ENCODE results near the gene EHD4.

The EHD4 gene

GRCh38 chr15:42012928-42013482, 40.6 kb upstream of the EHD4 start:
- TF ChIP-seq, protein P1, sequence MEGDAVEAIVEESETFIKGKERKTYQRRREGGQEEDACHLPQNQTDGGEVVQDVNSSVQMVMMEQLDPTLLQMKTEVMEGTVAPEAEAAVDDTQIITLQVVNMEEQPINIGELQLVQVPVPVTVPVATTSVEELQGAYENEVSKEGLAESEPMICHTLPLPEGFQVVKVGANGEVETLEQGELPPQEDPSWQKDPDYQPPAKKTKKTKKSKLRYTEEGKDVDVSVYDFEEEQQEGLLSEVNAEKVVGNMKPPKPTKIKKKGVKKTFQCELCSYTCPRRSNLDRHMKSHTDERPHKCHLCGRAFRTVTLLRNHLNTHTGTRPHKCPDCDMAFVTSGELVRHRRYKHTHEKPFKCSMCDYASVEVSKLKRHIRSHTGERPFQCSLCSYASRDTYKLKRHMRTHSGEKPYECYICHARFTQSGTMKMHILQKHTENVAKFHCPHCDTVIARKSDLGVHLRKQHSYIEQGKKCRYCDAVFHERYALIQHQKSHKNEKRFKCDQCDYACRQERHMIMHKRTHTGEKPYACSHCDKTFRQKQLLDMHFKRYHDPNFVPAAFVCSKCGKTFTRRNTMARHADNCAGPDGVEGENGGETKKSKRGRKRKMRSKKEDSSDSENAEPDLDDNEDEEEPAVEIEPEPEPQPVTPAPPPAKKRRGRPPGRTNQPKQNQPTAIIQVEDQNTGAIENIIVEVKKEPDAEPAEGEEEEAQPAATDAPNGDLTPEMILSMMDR (IDR thresholded peaks at IDR 0.05; ENCODE audit: insufficient read depth, low read depth, low read length, missing control alignments) = no peak
- no peak for DNase-seq (ENCODE audit: low read depth)
- no peak overlapping the region for H3K4me3 ChIP-seq (ENCODE audit: low read length)

DNA sequence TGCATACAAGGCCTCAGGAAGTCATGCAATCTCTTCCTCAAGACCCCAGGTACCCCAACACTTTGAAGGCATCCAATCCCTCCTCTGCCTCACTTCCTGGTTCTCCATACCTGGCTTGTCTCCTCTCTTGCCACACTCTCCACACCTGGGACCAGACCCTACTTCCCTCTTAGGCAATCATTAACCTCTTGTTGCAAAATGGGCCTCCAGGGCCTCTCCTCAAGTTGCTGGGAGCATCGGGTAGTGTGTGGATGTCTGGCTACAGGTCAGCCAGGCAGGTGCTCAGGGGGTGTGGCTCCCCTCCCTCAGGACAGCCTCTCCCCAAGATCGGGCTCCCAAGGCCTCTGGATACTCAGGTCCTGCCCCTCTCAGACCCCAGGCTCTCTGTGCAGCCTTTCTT, 39.9 kb upstream of the EHD4 start:
- TF ChIP-seq, protein P1 (IDR thresholded peaks at IDR 0.05; ENCODE audit: insufficient read depth, low read depth, low read length, missing control alignments) = no peak
- peak; percentile 50 for DNase-seq (ENCODE audit: low read depth)
- H3K4me3 ChIP-seq (ENCODE audit: low read length) = no peak overlapping the region

- peak; percentile 63 for DNase-seq (ENCODE audit: low read depth)
- TF ChIP-seq, protein P1 (IDR thresholded peaks at IDR 0.05; ENCODE audit: insufficient read depth, low read depth, low read length, missing control alignments) = no peak
- no peak overlapping the region for H3K4me3 ChIP-seq (ENCODE audit: low read length)
Measured at GRCh38 chr15:42011074-42011473, 38.7 kb upstream of the EHD4 start.

DNA sequence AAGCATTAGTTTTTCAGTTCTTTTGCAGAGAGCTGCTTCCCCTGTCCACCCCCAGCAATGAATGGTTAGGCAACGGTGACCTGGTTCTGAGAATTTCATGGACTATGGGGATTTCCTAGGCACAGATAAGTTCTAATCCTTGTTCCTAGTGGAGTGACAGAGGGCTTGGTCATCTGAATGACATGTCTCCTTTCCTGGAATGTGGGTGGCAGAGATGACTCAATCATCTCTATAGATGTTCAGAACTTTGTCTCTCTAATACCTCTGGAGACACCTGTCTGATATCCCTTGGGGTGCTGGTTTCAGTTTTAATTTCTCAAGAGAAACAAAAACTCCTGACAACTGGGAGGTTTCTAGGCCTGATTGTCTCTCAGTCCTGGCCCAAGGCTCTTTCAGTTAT, 38.1 kb upstream of the EHD4 start:
- peak; percentile 80 for DNase-seq (ENCODE audit: low read depth)
- no peak overlapping the region for H3K4me3 ChIP-seq (ENCODE audit: low read length)
- TF ChIP-seq, protein P1 (IDR thresholded peaks at IDR 0.05; ENCODE audit: insufficient read depth, low read depth, low read length, missing control alignments) = no peak

- no peak for DNase-seq (ENCODE audit: low read depth)
- TF ChIP-seq, protein P1 (IDR thresholded peaks at IDR 0.05; ENCODE audit: insufficient read depth, low read depth, low read length, missing control alignments) = no peak
- H3K4me3 ChIP-seq (ENCODE audit: low read length) = no peak overlapping the region
Measured at GRCh38 chr15:42009474-42009873, 37.1 kb upstream of the EHD4 start.

DNA sequence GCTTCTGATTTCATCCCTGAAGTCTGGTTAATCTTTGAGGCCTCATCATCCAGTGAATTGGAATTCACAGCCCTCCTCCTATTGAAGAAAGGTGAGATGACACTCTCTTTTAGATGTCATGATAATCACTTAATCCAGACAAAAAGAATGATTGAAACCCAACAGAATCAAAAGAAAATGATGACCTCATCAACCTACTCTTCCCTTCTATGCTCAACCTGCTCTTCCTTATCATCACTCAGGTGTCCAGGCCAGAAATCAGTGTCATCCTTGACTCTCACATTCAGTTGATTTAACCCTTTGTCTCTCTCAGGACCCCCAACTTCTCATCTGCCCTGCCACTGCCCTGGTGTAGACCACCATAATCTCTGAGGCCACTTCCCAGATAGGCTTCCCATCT, 36.7 kb upstream of the EHD4 start:
- TF ChIP-seq, protein P1 (IDR thresholded peaks at IDR 0.05; ENCODE audit: insufficient read depth, low read depth, low read length, missing control alignments) = no peak
- no peak overlapping the region for H3K4me3 ChIP-seq (ENCODE audit: low read length)
- DNase-seq (ENCODE audit: low read depth) = no peak

DNA sequence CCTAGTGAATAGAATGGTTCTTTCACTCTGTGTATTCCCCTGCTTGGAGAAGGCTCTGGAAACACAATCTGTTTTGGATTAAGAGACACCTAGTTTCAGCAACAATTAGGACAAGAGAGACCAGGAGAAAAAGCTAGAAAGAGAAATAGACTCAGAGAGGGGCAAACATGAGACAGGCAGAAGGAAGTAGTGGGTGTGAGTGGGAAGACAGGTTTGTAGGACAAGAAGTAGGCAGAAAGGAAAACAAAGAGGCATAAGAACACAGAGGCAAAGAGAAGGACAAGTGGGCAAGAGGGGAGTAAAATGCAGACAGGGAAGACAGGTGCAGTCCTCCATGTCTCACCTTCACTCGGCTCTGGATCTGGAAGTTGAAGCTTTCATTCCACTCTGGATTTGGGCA, 35.0 kb upstream of the EHD4 start:
- TF ChIP-seq, protein P1 (IDR thresholded peaks at IDR 0.05; ENCODE audit: insufficient read depth, low read depth, low read length, missing control alignments) = no peak
- H3K4me3 ChIP-seq (ENCODE audit: low read length) = no peak overlapping the region
- no peak for DNase-seq (ENCODE audit: low read depth)
